GM12865 (cell line): ENCODE data around the gene ITM2C.

Experiments used
- DNase-seq: peaks from one replicate; pipeline ENCODE4 v3.0.0; 2010; ENCODE audit warnings: low read depth
- H3K4me3 ChIP-seq: 2 replicates; pipeline ENCODE4 v1.5.1; 2011; ENCODE audit warnings: mild to moderate bottlenecking, low read depth, low read length, control low read depth
- TF ChIP-seq, protein P1 (sequence below): IDR thresholded peaks from 2 replicates; pipeline ENCODE4 v1.5.1; 2011; ENCODE audit warnings: low read length, control low read depth, low read depth, inconsistent platforms; ENCODE audit not compliant: insufficient read depth; ENCODE audit errors: missing control alignments

Gene ITM2C

DNA sequence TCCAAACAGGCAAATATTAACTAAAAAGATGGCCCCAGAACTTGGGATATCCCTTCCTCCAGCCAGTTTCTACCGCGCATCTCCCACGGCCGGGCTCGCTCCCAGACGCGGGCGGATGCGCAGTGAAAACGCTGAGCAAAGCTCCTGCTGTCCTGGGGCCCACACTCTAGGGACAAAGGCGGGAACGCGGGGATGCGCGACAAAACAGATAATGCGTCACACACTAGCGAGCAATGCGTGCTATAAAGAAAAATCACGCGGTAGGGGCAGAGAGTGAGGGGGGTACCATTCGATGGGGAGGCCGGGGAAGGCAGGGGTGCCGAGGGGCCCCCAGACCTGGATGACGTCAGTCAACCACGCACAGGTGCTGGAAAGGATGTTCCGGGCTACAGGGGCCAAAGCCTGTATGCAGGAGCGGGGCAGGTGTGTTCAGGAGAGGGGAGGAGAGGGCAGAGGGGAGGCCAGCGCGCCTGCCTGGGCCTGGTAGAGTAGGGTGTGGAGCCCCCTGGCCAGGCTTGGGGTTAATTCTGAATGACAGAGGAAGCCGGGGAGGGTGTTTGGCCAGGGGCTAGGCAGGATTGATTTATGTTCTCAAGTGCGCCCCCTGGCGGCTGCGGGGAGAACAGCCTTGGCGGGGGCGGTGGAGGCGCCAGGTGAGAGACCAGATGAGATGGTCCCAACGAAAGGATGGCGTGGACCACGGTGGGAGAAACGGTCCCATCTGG lies 14.9 kb upstream of the ITM2C start:
- DNase-seq: peak; percentile 65
- no peak overlapping the region for H3K4me3 ChIP-seq
- TF ChIP-seq, protein P1, sequence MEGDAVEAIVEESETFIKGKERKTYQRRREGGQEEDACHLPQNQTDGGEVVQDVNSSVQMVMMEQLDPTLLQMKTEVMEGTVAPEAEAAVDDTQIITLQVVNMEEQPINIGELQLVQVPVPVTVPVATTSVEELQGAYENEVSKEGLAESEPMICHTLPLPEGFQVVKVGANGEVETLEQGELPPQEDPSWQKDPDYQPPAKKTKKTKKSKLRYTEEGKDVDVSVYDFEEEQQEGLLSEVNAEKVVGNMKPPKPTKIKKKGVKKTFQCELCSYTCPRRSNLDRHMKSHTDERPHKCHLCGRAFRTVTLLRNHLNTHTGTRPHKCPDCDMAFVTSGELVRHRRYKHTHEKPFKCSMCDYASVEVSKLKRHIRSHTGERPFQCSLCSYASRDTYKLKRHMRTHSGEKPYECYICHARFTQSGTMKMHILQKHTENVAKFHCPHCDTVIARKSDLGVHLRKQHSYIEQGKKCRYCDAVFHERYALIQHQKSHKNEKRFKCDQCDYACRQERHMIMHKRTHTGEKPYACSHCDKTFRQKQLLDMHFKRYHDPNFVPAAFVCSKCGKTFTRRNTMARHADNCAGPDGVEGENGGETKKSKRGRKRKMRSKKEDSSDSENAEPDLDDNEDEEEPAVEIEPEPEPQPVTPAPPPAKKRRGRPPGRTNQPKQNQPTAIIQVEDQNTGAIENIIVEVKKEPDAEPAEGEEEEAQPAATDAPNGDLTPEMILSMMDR: peak; percentile 83

DNA sequence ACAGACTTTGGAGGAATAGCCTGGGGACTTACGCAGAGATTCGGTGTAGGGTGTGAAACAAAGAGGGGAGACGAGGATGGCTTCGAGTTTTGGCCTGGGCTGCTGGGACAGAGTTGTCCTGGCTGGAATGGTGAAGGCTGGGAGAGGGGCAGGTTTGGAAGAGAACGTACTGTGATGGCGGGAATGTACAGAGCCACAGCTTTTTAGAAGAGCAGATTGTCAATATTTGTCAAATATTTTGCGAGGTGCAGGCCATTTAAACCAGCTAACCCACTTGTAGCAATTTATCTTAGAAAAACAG lies 14.4 kb upstream of the ITM2C start:
- H3K4me3 ChIP-seq: no peak overlapping the region
- no peak for DNase-seq
- TF ChIP-seq, protein P1: no peak

DNA sequence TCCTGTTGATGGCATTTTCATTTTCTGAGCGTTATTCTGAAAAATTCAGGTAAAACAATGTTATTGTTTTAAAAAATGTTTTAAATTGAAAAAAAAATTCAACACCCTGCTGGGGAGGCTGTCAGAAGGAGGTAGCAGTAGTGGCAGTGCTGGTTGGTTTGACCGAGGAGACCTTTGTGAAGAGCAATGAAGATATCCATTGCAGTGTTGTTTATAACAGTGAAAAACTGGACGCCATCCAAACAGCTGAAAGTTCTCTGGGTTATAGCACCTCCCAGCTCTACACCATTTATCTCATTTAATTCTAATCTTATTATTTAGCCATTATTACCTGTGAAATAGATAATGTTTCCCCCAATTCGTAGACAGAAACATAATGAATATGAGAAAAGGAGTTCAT lies 12.6 kb upstream of the ITM2C start:
- no peak overlapping the region for H3K4me3 ChIP-seq
- no peak for DNase-seq
- TF ChIP-seq, protein P1: no peak

DNA sequence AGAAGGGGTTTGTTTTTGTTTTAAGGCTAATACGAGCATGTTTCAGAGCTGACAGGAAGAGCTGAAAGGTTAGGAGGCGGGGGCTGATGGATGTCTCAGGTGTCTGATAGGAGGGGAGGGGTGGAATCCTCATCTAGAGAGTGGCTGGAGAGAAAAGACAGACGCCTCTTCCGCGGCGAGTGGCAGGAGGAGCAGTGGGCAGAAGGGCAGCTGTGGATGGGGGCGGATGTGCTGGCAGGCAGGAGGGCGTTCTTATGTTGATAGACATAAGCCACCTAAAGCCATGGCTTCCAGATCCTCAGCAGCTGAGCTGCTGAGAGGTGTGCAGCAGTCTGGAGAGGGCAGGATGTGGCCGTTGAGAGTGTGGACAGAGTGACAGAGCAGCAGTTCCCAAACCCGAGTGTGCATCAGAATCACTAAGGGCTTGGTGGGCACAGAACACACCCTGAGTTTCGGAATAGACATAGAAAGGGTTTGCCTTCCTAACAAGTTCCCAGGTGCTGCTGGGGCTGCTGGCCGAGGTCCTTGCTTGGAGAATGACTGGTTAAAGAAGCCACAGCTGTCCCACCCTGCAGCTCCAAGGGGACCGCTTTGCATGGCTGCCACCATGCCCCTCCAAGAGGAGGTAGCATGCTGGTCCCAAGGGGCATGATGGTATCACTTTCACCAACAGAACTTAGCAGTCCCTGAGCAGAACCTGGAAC lies 3.0 kb upstream of the ITM2C start:
- H3K4me3 ChIP-seq: no peak overlapping the region
- TF ChIP-seq, protein P1: no peak
- no peak for DNase-seq

DNA sequence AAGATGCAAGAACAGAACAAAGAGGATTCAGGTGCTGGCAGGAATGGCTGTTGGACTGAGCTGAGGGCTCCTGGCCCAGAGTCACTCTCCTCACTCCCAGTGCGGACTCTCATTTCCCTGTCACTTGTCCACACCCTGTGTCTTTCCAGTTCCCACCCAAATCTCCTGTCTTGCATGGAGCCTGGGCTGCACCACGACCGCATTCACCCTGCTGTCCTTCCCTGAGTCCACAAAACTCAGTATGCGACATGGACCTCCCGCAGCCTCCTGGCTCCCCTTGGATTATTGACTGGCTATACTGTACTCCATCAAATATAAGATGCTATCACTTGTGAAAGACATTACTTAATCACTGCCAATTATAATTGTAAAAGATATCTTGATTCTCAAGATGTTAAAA lies 2.5 kb upstream of the ITM2C start:
- no peak for DNase-seq
- TF ChIP-seq, protein P1: no peak
- no peak overlapping the region for H3K4me3 ChIP-seq

DNA sequence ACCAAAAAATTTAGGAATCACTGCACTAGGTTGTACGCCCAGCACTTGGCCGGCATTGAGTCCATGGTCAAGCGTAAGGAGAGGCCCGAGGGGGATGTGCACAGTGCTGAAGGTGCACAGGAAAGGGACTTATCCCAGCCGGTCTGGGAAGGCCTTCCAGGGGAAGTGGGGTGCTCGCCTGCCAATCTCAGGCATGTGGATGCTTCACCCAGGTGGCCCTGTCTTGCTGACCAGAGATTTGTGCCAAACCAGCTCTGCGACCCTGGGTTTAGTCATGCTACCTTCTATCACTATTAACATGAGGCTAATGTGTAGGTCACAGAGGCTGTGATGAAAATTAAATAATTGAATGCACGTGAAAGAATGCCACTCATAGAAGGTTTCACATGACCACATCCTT lies 1.7 kb upstream of the ITM2C start:
- H3K4me3 ChIP-seq: no peak overlapping the region
- TF ChIP-seq, protein P1: no peak
- no peak for DNase-seq
